Measurements from ENCODE around the gene HES5. TPM values are rescaled to one million over a fixed set of nuclear protein-coding genes. Genes with fewer than 3 reads are reported as not detected.

Gene HES5
- total and polyA plus RNA-seq, 2 of the 13 experiments (the other 11 are each of a cell fraction or from before 2014, with no cell fraction given), result not detected

DNA sequence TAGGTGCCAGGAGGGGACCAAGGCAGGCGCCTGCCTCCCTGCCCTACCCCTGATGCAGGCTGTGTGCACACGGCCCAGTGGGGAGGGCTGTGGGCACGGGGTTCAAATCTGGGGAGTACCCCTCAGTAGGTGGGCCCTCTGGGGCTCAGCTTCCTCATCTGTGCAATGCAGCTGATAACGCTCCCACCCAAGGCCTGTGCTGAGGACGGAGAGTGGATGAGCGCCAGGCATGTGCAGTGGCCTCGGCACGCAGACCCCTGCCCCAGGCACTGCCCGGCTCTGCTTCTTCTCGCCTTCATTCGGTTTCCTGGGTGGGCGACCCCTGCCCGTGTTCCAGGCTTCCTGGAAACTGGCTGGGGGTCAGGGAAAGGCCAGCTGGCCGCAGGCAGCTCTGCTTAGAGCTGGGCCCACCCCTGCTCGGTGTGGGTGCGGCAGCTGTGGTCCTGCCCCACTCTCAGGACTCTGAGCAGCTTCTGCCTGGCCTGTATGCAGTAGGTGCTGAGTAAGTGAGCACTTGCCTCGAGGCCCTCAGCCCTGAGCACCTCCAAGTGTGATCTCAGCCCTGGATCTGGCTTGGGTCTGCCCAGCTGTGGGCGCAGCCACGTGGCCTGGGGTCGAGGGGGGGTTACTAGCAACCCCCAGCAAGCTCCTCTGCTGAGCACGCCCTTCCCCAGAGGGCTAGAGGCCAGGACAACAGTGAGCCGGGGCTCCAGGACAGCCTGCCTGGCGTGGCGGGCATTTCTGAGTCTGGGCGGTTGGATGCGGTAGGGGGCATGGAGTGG, 14.2 kb upstream of the HES5 start (continued):
- TF ChIP-seq ZNF691 (CRISPR knock-in tag; IDR thresholded peaks at IDR 0.05; ENCODE audit: borderline replicate concordance, low read depth) (no peak), SNRNP70 (IDR thresholded peaks at IDR 0.05; ENCODE audit: low read depth, low read length) (no peak), KDM1A (CRISPR knock-in tag; IDR thresholded peaks at IDR 0.05) (no peak), ZBTB44 (CRISPR knock-in tag; IDR thresholded peaks at IDR 0.05) (no peak), ARID2 (CRISPR knock-in tag; IDR thresholded peaks at IDR 0.05; ENCODE audit: borderline replicate concordance) (no peak), TEAD3 (CRISPR knock-in tag; optimal IDR thresholded peaks at IDR 0.05; ENCODE audit: borderline replicate concordance) (no peak), RBFOX2 (IDR thresholded peaks at IDR 0.05; ENCODE audit: low read depth, low read length) (no peak), PRPF4 (IDR thresholded peaks at IDR 0.05; ENCODE audit: low read depth, low read length, poor library complexity, severe bottlenecking) (no peak), NFE2L2 (IDR thresholded peaks at IDR 0.05; ENCODE audit: low read length) (no peak), HIVEP1 (CRISPR knock-in tag; IDR thresholded peaks at IDR 0.05) (0 out of 2 replicates have a peak, but pooled peaks have one; percentile 14), DNMT3B (CRISPR knock-in tag; conservative IDR thresholded peaks at IDR 0.05) (no peak), AGO2 (optimal IDR thresholded peaks at IDR 0.05; ENCODE audit: low read depth, low read length) (no peak), ZNF777 (CRISPR knock-in tag; IDR thresholded peaks at IDR 0.05) (no peak), ZBTB2 (CRISPR knock-in tag; IDR thresholded peaks at IDR 0.05; ENCODE audit: low read depth) (peak; percentile 45; the same call in 1 of the 2 replicates), ASH2L (IDR thresholded peaks at IDR 0.05; ENCODE audit: insufficient read length, low read depth, low read length) (no peak), MAX (IDR thresholded peaks at IDR 0.05) (peak; percentile 54)
- TF ChIP-seq, protein P1, sequence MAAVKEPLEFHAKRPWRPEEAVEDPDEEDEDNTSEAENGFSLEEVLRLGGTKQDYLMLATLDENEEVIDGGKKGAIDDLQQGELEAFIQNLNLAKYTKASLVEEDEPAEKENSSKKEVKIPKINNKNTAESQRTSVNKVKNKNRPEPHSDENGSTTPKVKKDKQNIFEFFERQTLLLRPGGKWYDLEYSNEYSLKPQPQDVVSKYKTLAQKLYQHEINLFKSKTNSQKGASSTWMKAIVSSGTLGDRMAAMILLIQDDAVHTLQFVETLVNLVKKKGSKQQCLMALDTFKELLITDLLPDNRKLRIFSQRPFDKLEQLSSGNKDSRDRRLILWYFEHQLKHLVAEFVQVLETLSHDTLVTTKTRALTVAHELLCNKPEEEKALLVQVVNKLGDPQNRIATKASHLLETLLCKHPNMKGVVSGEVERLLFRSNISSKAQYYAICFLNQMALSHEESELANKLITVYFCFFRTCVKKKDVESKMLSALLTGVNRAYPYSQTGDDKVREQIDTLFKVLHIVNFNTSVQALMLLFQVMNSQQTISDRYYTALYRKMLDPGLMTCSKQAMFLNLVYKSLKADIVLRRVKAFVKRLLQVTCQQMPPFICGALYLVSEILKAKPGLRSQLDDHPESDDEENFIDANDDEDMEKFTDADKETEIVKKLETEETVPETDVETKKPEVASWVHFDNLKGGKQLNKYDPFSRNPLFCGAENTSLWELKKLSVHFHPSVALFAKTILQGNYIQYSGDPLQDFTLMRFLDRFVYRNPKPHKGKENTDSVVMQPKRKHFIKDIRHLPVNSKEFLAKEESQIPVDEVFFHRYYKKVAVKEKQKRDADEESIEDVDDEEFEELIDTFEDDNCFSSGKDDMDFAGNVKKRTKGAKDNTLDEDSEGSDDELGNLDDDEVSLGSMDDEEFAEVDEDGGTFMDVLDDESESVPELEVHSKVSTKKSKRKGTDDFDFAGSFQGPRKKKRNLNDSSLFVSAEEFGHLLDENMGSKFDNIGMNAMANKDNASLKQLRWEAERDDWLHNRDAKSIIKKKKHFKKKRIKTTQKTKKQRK (IDR thresholded peaks at IDR 0.05; ENCODE audit: low read length), result no peak
- TF ChIP-seq, protein P2, sequence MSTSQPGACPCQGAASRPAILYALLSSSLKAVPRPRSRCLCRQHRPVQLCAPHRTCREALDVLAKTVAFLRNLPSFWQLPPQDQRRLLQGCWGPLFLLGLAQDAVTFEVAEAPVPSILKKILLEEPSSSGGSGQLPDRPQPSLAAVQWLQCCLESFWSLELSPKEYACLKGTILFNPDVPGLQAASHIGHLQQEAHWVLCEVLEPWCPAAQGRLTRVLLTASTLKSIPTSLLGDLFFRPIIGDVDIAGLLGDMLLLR (CRISPR knock-in tag; IDR thresholded peaks at IDR 0.05), result no peak
- TF ChIP-seq, protein P3, sequence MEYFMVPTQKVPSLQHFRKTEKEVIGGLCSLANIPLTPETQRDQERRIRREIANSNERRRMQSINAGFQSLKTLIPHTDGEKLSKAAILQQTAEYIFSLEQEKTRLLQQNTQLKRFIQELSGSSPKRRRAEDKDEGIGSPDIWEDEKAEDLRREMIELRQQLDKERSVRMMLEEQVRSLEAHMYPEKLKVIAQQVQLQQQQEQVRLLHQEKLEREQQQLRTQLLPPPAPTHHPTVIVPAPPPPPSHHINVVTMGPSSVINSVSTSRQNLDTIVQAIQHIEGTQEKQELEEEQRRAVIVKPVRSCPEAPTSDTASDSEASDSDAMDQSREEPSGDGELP (IDR thresholded peaks at IDR 0.05; ENCODE audit: borderline replicate concordance, low read depth), result peak; percentile 12; the same call in 1 of the 2 replicates

All from HepG2 (cell line).